ENCODE measurements around the gene SASS6.

DNA sequence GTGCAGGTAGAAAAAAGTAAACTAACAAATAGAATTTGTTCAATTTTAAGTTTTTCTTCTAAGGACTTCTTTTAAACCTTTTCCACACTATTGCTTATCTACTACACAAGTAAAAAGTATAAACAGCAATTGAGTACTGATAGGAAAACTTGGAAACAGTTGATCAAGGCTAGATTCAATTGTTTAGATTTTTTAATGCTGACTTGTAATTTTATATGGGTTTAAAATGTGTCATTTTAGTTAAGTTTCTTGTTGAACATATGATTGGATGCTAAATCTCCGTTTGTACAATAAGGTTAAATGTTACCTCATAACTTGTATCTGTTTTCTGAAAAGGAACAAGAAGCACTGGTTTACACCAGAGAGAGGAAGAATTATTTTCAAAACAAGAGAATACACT, 5.5 kb downstream of the SASS6 start:
- TF ChIP-seq, protein P1, sequence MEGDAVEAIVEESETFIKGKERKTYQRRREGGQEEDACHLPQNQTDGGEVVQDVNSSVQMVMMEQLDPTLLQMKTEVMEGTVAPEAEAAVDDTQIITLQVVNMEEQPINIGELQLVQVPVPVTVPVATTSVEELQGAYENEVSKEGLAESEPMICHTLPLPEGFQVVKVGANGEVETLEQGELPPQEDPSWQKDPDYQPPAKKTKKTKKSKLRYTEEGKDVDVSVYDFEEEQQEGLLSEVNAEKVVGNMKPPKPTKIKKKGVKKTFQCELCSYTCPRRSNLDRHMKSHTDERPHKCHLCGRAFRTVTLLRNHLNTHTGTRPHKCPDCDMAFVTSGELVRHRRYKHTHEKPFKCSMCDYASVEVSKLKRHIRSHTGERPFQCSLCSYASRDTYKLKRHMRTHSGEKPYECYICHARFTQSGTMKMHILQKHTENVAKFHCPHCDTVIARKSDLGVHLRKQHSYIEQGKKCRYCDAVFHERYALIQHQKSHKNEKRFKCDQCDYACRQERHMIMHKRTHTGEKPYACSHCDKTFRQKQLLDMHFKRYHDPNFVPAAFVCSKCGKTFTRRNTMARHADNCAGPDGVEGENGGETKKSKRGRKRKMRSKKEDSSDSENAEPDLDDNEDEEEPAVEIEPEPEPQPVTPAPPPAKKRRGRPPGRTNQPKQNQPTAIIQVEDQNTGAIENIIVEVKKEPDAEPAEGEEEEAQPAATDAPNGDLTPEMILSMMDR (IDR thresholded peaks at IDR 0.05), result no peak
- TF ChIP-seq EP300 (IDR thresholded peaks at IDR 0.05) (no peak), POLR2A (IDR thresholded peaks at IDR 0.05) (no peak)
